ENCODE results near the gene EPHA3. TPM values are rescaled to one million over a fixed set of nuclear protein-coding genes. Genes with fewer than 3 reads are reported as not detected.

The EPHA3 gene
- total and polyA plus RNA-seq, 10 of the 15 experiments (the other 5 are each of a cell fraction or from before 2014, with no cell fraction given) = 0.03 to 39.0 (median 0.07) TPM; not detected in 4

- TF ChIP-seq ZBTB33 (IDR thresholded peaks at IDR 0.05) (no peak), EGR1 (IDR thresholded peaks at IDR 0.05; ENCODE audit: borderline replicate concordance in 1 of 2, low read depth in 2 of 2, low read length in 2 of 2) (no peak), SUZ12 (IDR thresholded peaks at IDR 0.05; ENCODE audit: unreplicated experiment) (no peak), SRF (IDR thresholded peaks at IDR 0.05; ENCODE audit: low read depth in 2 of 2, low read length in 2 of 2) (no peak), WRNIP1 (IDR thresholded peaks at IDR 0.05; ENCODE audit: borderline replicate concordance, low read depth, low read length) (no peak)
Measured at GRCh38 chr3:89326997-89327396, 219.6 kb downstream of the EPHA3 start (continued).

GRCh38 chr3:89332386-89332785, 225.0 kb downstream of the EPHA3 start:
- no peak overlapping the region for H3K4me2 ChIP-seq (ENCODE audit: control insufficient read depth, insufficient read depth)
- intact Hi-C loops (cut with micrococcal nuclease; ENCODE audit: unreplicated experiment) (no loop called here), in situ Hi-C loops (cut with MboI) (no loop called here)
- no peak overlapping the region for H2AFZ ChIP-seq (ENCODE audit: control insufficient read depth, low read depth, low read length)
- WGBS (ENCODE audit: insufficient coverage, insufficient replicate concordance, low lambda C conversion rate, missing lambda C conversion rate) = 41% methylated on average over 2 of the region's 2 CpGs
- H3K4me3 ChIP-seq = no peak overlapping the region
- no TSS peak for BruUV-seq (replicated peaks)
- H3K36me3 ChIP-seq (ENCODE audit: control insufficient read depth in 2 of 2, insufficient read depth in 2 of 2, low read length in 1 of 2) = no peaks in the 10 kb centered on the region
- ChIA-PET SMC1A (ENCODE audit: uncharacterized antibody, unreplicated experiment) (interaction anchor here (1.2 kb wide), 1 partner anchor 13 kb away, joined by 3 read pairs; no protein-coding TSS in a partner anchor), CTCF (interaction anchor here (1.2 to 1.8 kb wide), 2 partner anchors 12 to 20 kb away, joined by 3 to 5 read pairs; no protein-coding TSS in a partner anchor), POLR2A (interaction anchor here (1.0 to 1.8 kb wide), 2 partner anchors 10 to 130 kb away, joined by 3 to 4 read pairs; no protein-coding TSS in a partner anchor), RAD21 (ENCODE audit: unreplicated experiment) (interaction anchor here (1.2 kb wide), 1 partner anchor 759 kb away, joined by 3 read pairs; no protein-coding TSS in a partner anchor)
- FAIRE-seq (no peak), DNase-seq (ENCODE audit: low read depth, low spot score) (no peak), ATAC-seq (no peak)
- H3K79me2 ChIP-seq (ENCODE audit: control insufficient read depth, insufficient read depth, low read length) = no peaks in the 10 kb centered on the region
- H3K9ac ChIP-seq (ENCODE audit: control insufficient read depth, insufficient read depth, low read length) = no peak overlapping the region
- H3K27me3 ChIP-seq (replicated peaks in 1 of 2; ENCODE audit: control insufficient read depth in 2 of 2, insufficient read depth in 2 of 2, low read length in 1 of 2) = no peaks in the 10 kb centered on the region
- H3K4me1 ChIP-seq (ENCODE audit: control insufficient read depth, insufficient read depth, low read length) = no peaks in the 10 kb centered on the region
- no peak overlapping the region for H3K27ac ChIP-seq (ENCODE audit: control insufficient read depth, insufficient read depth)
- H3K9me3 ChIP-seq (replicated peaks; ENCODE audit: control insufficient read depth, insufficient read depth, low read length) = no peaks in the 10 kb centered on the region
- no peak for TF ChIP-seq SUPT20H (IDR thresholded peaks at IDR 0.05; ENCODE audit: borderline replicate concordance, control insufficient read depth, low read depth, low read length)
- TF ChIP-seq SPI1 (IDR thresholded peaks at IDR 0.05; ENCODE audit: borderline replicate concordance, insufficient read depth, low read depth, low read length) = no peak
- no peaks in the 10 kb centered on the region for H4K20me1 ChIP-seq (ENCODE audit: control insufficient read depth, insufficient read depth)

All from GM12878 (cell line).